Neural cell (in vitro differentiated cells): Measurements from ENCODE around the gene LRRC55. TPM values are rescaled to one million over a fixed set of nuclear protein-coding genes. Genes with fewer than 3 reads are reported as not detected.

Experiments
- H2AFZ ChIP-seq: fragments of 200-600, 300-800 bp; sonication (generic), shearing (Covaris generic); 2 replicates; pipeline ENCODE4 v1.6.0; 2014; ENCODE audit warnings: low read depth, mild to moderate bottlenecking, antibody characterized with exemption, low read length, moderate library complexity
- H3F3A ChIP-seq: fragments of 200-600 bp; shearing (Covaris generic); 2 replicates; pipeline ENCODE4 v1.6.1; 2016; ENCODE audit warnings: mild to moderate bottlenecking, moderate library complexity, mixed read lengths, antibody characterized with exemption, low read length; ENCODE audit not compliant: insufficient read depth, poor library complexity, severe bottlenecking
- H3K27ac ChIP-seq: fragments of 200-600, 300-800 bp; sonication (generic), shearing (Covaris generic); 2 replicates; pipeline ENCODE4 v1.5.1; 2014; ENCODE audit warnings: mild to moderate bottlenecking, low read length, moderate library complexity
- H3K27me3 ChIP-seq: fragments of 300-800, 200-600 bp; sonication (generic), shearing (Covaris generic); 2 replicates; pipeline ENCODE4 v1.6.0; 2014; ENCODE audit warnings: mild to moderate bottlenecking, low read depth, low read length, moderate library complexity; ENCODE audit not compliant: insufficient read depth
- H3K36me3 ChIP-seq: fragments of 300-800, 200-600 bp; sonication (generic), shearing (Covaris generic); 2 replicates; pipeline ENCODE4 v1.5.1; 2014; ENCODE audit warnings: mild to moderate bottlenecking, antibody characterized with exemption, low read length, moderate library complexity; ENCODE audit not compliant: insufficient read depth
- H3K4me2 ChIP-seq: fragments of 300-800, 200-600 bp; sonication (generic), shearing (Covaris generic); 2 replicates; pipeline ENCODE4 v1.6.0; 2014; ENCODE audit warnings: mild to moderate bottlenecking, low read length
- H3K4me3 ChIP-seq: fragments of 300-800, 200-600 bp; sonication (generic), shearing (Covaris generic); 2 replicates; pipeline ENCODE4 v1.5.1; 2014; ENCODE audit warnings: mild to moderate bottlenecking, low read length, moderate library complexity
- H3K79me2 ChIP-seq: fragments of 200-600 bp; shearing (Covaris generic); replicated peaks from 2 replicates; pipeline ENCODE4 v1.6.0; 2014; ENCODE audit warnings: mild to moderate bottlenecking, low read length, moderate library complexity; ENCODE audit not compliant: insufficient read depth
- H3K9ac ChIP-seq: fragments of 300-800, 200-600 bp; sonication (generic), shearing (Covaris generic); 2 replicates; pipeline ENCODE4 v1.6.1; 2016; ENCODE audit warnings: mild to moderate bottlenecking, low read length, mixed read lengths
- H3K9me2 ChIP-seq: fragments of 200-600 bp; shearing (Covaris generic); 2 replicates; pipeline ENCODE4 v1.6.1; 2016; ENCODE audit warnings: mild to moderate bottlenecking, low read length, mixed read lengths; ENCODE audit not compliant: insufficient read depth
- H3K9me3 ChIP-seq: fragments of 200-600, 300-800 bp; sonication (generic), shearing (Covaris generic); 2 replicates; pipeline ENCODE4 v1.6.1; 2016; ENCODE audit warnings: mild to moderate bottlenecking, mixed run types, low read length, moderate library complexity, mixed read lengths
- H4K20me1 ChIP-seq: fragments of 200-600 bp; shearing (Covaris generic); 2 replicates; pipeline ENCODE4 v1.6.1; 2016; ENCODE audit warnings: mild to moderate bottlenecking, mixed run types; ENCODE audit not compliant: insufficient read depth
- CTCF ChIP-seq: fragments of 450-650 bp; IDR thresholded peaks from 2 replicates; pipeline ENCODE4 v1.5.1; 2014; ENCODE audit warnings: antibody characterized with exemption, mild to moderate bottlenecking, moderate library complexity; ENCODE audit not compliant: poor library complexity, severe bottlenecking
- EP300 ChIP-seq: fragments of 450-650 bp; conservative IDR thresholded peaks from 2 replicates; pipeline ENCODE4 v1.6.1; 2014; ENCODE audit warnings: antibody characterized with exemption, mild to moderate bottlenecking, moderate library complexity; ENCODE audit not compliant: poor library complexity, severe bottlenecking
- EZH2 ChIP-seq: fragments of 200-600, 300-800 bp; shearing (Covaris generic), sonication (generic); IDR thresholded peaks from 2 replicates; pipeline ENCODE4 v1.6.1; 2014; ENCODE audit warnings: antibody characterized with exemption, low read length, borderline replicate concordance, mild to moderate bottlenecking; ENCODE audit not compliant: insufficient read depth, poor library complexity, severe bottlenecking
- MXI1 ChIP-seq: fragments of 450-650 bp; conservative IDR thresholded peaks from 2 replicates; pipeline ENCODE4 v1.6.1; 2014; ENCODE audit warnings: antibody characterized with exemption, mild to moderate bottlenecking; ENCODE audit not compliant: poor library complexity, severe bottlenecking
- POLR2AphosphoS5 ChIP-seq: IDR thresholded peaks from 2 replicates; pipeline ENCODE4 v1.6.1; 2012
- RAD21 ChIP-seq: fragments of 450-650 bp; conservative IDR thresholded peaks from 2 replicates; pipeline ENCODE4 v1.6.1; 2014; ENCODE audit warnings: antibody characterized with exemption, mild to moderate bottlenecking, moderate library complexity
- REST ChIP-seq: IDR thresholded peaks from 2 replicates; pipeline ENCODE4 v1.6.1; 2012; ENCODE audit warnings: borderline replicate concordance
- SMC3 ChIP-seq: fragments of 450-650 bp; conservative IDR thresholded peaks from 2 replicates; pipeline ENCODE4 v1.6.1; 2014; ENCODE audit warnings: antibody characterized with exemption, mild to moderate bottlenecking, moderate library complexity; ENCODE audit not compliant: poor library complexity
- TAF1 ChIP-seq: IDR thresholded peaks from 2 replicates; pipeline ENCODE4 v1.6.1; 2012; ENCODE audit warnings: low read depth
- polyA plus RNA-seq: library from polyadenylated mRNA; depleted of rRNA; stranded (reverse); fragments of >200 nt; gene quantifications from 2 replicates; pipeline ENCODE4 v1.2.3, GENCODE V29; 2014

The LRRC55 gene
- polyA plus RNA-seq, 1 donor from 2014 or later = 2.8 TPM

- Histone ChIP-seq H3K9me3 (no peaks in the 10 kb centered on the region), H3F3A (no peaks in the 10 kb centered on the region), H3K9ac (no peak overlapping the region), H3K4me2 (no peak overlapping the region), H2AFZ (no peak overlapping the region), H3K36me3 (no peaks in the 10 kb centered on the region), H3K79me2 (no peaks in the 10 kb centered on the region), H3K9me2 (no peaks in the 10 kb centered on the region), H4K20me1 (no peaks in the 10 kb centered on the region), H3K27me3 (no peaks in the 10 kb centered on the region), H3K4me3 (no peak overlapping the region), H3K27ac (no peak overlapping the region)
- TF ChIP-seq MXI1 = no peak
- no peak for TF ChIP-seq POLR2AphosphoS5
- TF ChIP-seq EP300 = no peak
- TF ChIP-seq CTCF = no peak
- no peak for TF ChIP-seq SMC3
- TF ChIP-seq EZH2 = no peak
- no peak for TF ChIP-seq RAD21
- no peak for TF ChIP-seq REST
- no peak for TF ChIP-seq TAF1
Measured at GRCh38 chr11:57219021-57219627, 37.4 kb downstream of the LRRC55 start.

- Histone ChIP-seq H3K27ac (no peak overlapping the region), H3F3A (no peaks in the 10 kb centered on the region), H2AFZ (no peak overlapping the region), H3K4me3 (no peak overlapping the region), H3K9me2 (no peaks in the 10 kb centered on the region), H4K20me1 (no peaks in the 10 kb centered on the region), H3K4me2 (no peak overlapping the region), H3K27me3 (no peaks in the 10 kb centered on the region), H3K79me2 (no peaks in the 10 kb centered on the region), H3K36me3 (no peaks in the 10 kb centered on the region), H3K9ac (no peak overlapping the region), H3K9me3 (no peaks in the 10 kb centered on the region)
- TF ChIP-seq REST (no peak), EP300 (no peak), MXI1 (no peak), SMC3 (no peak), RAD21 (no peak), CTCF (no peak), EZH2 (no peak), TAF1 (no peak), POLR2AphosphoS5 (no peak)
Measured at GRCh38 chr11:57222239-57222638, 40.5 kb downstream of the LRRC55 start.
